Measurements from ENCODE around the gene CTNNA1. TPM values are rescaled to one million over a fixed set of nuclear protein-coding genes. Genes with fewer than 3 reads are reported as not detected.
"Not testable (repeated sequence)": the region's sequence is repeated elsewhere in the genome, so short reads cannot be mapped to it uniquely, and the experiment has no call there.

CTNNA1 gene
- total RNA-seq, 1 donor from 2014 or later = 427 TPM

- peak; percentile 95 for DNase-seq (ENCODE audit: low spot score)
- intact Hi-C loops (cut with DNase I) = loop anchor here (5.0 kb wide), 2 partner anchors 177 to 508 kb away; partner anchors contain the start of gene HSPA9
Measured at GRCh38 chr5:138753794-138754698, 821 bp downstream of the CTNNA1 start.

GRCh38 chr5:138754699-138755057 is 1.5 kb downstream of the CTNNA1 start:
- intact Hi-C loops (cut with DNase I) = loop anchor here (5.0 kb wide), 2 partner anchors 177 to 508 kb away; partner anchors contain the start of gene HSPA9
- DNase-seq (ENCODE audit: low spot score) = no peak

- DNase-seq (ENCODE audit: low spot score) = no peak
- intact Hi-C loops (cut with DNase I) = no loop called here
Measured at GRCh38 chr5:138755084-138755748, 2.0 kb downstream of the CTNNA1 start.

- DNase-seq (ENCODE audit: low spot score) = no peak
- intact Hi-C loops (cut with DNase I) = no loop called here
Measured at GRCh38 chr5:138757061-138757776, 4.0 kb downstream of the CTNNA1 start.

- DNase-seq (ENCODE audit: low spot score) = no peak
- intact Hi-C loops (cut with DNase I) = no loop called here
Measured at GRCh38 chr5:138760448-138761110, 7.4 kb downstream of the CTNNA1 start.

GRCh38 chr5:138761115-138761514 is 7.9 kb downstream of the CTNNA1 start:
- intact Hi-C loops (cut with DNase I); DNase-seq (ENCODE audit: low spot score): not testable (repeated sequence)

GRCh38 chr5:138761670-138762069 is 8.4 kb downstream of the CTNNA1 start:
- DNase-seq (ENCODE audit: low spot score); intact Hi-C loops (cut with DNase I): not testable (repeated sequence)

GRCh38 chr5:138762110-138762509 is 8.9 kb downstream of the CTNNA1 start:
- intact Hi-C loops (cut with DNase I) = no loop called here
- DNase-seq (ENCODE audit: low spot score) = no peak

- intact Hi-C loops (cut with DNase I) = no loop called here
- DNase-seq (ENCODE audit: low spot score) = no peak
Measured at GRCh38 chr5:138763037-138763778, 10.0 kb downstream of the CTNNA1 start.

GRCh38 chr5:138770291-138770690 is 17.1 kb downstream of the CTNNA1 start:
- DNase-seq (ENCODE audit: low spot score) = no peak

GRCh38 chr5:138770977-138771376 is 17.8 kb downstream of the CTNNA1 start:
- no peak for DNase-seq (ENCODE audit: low spot score)
- intact Hi-C loops (cut with DNase I) = no loop called here

More at GRCh38 chr5:138770291-138770690, 17.1 kb downstream of the CTNNA1 start:
- intact Hi-C loops (cut with DNase I) = no loop called here

GRCh38 chr5:138772986-138773594 is 19.9 kb downstream of the CTNNA1 start:
- no peak for DNase-seq (ENCODE audit: low spot score)
- intact Hi-C loops (cut with DNase I) = no loop called here

GRCh38 chr5:138773624-138774023 is 20.4 kb downstream of the CTNNA1 start:
- intact Hi-C loops (cut with DNase I); DNase-seq (ENCODE audit: low spot score): not testable (repeated sequence)

- intact Hi-C loops (cut with DNase I) = no loop called here
- DNase-seq (ENCODE audit: low spot score) = no peak
Measured at GRCh38 chr5:138775034-138775433, 21.8 kb downstream of the CTNNA1 start.

GRCh38 chr5:138778234-138778633 is 25.0 kb downstream of the CTNNA1 start:
- intact Hi-C loops (cut with DNase I) = no loop called here

GRCh38 chr5:138783976-138784375 is 30.8 kb downstream of the CTNNA1 start:
- no peak for DNase-seq (ENCODE audit: low spot score)
- intact Hi-C loops (cut with DNase I) = no loop called here

More at GRCh38 chr5:138778234-138778633, 25.0 kb downstream of the CTNNA1 start:
- no peak for DNase-seq (ENCODE audit: low spot score)

- no peak for DNase-seq (ENCODE audit: low spot score)
- intact Hi-C loops (cut with DNase I) = no loop called here
Measured at GRCh38 chr5:138784590-138784989, 31.4 kb downstream of the CTNNA1 start.

- intact Hi-C loops (cut with DNase I) = no loop called here
- DNase-seq (ENCODE audit: low spot score) = no peak
Measured at GRCh38 chr5:138789771-138790242, 36.6 kb downstream of the CTNNA1 start.

All from cardiac septum (tissue), 1 donor.